ENCODE data around the gene SASH1.

SASH1 gene

DNA sequence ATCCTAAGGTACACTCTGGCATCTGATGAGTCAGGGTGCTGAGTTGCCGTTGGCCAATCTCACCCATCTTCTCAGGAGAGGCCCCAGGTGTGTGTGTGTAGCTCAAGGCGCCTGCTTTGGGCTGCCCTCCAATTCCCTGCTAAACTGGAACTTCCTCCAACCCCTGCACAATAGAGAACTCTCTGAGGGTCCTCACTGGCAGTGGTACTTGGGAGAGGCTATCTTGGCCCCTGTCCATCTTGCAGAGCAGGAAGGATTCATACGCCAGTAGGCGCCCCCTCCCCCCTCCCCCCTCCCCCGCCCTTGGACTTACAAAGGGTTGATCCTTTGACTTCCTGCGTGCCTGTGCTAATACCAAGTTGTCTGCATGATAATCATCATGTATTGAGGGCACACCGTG lies 173.6 kb downstream of the SASH1 start:
- no peak for DNase-seq (ENCODE audit: extremely low read depth in 1 of 2, low read depth in 1 of 2)

DNA sequence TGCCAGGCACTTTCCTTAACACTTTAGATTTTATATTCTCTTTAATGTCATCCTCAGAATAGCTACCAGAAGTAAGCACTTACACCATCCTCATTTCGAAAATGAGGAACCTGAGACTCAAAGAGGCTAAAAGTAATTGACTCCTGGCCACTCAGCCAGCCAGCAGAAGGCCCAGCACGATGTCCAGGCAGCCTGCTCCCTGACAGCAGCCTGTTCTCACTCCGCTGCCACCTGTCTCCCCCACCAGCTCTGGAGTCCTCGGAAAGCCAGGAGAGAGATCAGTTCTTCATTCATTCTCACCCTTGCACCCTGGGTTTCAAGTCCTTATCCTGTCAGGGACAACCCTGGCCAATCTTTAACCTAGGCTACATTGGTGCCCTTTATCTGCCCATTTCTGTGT lies 174.0 kb downstream of the SASH1 start:
- DNase-seq (ENCODE audit: extremely low read depth in 1 of 2, low read depth in 1 of 2) = no peak

DNA sequence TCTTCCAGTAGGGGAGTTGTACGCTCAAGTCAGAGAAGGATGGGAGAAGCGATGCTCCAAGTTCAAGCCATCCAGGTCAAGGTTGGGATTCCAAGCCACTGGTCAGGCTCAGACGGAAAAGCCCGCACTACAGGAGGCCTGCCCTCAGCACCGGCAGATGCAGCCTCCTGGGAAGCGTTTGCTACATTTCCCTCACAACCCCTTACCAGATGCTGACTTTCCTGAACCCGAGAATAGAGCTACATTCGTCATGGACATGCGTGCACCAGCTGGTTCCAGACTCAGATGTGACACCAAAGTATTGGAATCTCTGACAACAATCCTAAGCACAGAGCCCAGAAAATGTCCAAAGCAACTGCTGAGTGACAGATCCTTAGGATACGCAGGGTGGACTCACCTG lies 174.8 kb downstream of the SASH1 start:
- no peak for DNase-seq (ENCODE audit: extremely low read depth in 1 of 2, low read depth in 1 of 2)

DNA sequence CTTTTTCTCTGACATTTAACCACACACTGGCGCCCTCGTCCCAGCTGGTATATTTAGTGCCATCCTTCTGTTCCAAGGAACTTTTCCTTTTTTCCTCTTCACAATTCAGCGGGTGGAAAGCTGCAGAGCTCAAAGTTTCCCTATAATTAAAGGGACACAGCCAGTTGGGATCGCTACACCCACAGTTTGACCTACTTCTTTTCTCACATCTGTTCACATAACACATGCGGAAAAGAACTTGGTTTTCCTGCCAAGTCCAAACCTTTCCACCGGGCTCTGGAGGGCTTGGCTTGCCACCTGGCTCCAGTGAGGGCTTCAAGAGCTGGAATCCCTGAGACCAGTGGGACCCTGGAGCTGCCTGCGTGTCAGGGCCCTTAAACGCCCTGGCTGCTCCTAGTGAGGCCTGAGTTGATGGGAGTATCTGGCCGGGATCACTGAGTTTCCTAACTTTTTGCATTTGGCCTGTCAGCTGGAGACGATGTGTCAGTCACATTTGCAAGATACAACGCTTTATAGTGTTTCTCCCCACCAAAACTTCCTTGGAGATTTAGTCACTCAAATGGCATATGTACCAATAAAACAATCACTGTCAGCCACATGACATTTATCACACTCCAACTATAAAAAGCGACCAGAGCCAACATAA lies 176.0 kb downstream of the SASH1 start:
- DNase-seq (ENCODE audit: extremely low read depth in 1 of 2, low read depth in 1 of 2) = no peak

DNA sequence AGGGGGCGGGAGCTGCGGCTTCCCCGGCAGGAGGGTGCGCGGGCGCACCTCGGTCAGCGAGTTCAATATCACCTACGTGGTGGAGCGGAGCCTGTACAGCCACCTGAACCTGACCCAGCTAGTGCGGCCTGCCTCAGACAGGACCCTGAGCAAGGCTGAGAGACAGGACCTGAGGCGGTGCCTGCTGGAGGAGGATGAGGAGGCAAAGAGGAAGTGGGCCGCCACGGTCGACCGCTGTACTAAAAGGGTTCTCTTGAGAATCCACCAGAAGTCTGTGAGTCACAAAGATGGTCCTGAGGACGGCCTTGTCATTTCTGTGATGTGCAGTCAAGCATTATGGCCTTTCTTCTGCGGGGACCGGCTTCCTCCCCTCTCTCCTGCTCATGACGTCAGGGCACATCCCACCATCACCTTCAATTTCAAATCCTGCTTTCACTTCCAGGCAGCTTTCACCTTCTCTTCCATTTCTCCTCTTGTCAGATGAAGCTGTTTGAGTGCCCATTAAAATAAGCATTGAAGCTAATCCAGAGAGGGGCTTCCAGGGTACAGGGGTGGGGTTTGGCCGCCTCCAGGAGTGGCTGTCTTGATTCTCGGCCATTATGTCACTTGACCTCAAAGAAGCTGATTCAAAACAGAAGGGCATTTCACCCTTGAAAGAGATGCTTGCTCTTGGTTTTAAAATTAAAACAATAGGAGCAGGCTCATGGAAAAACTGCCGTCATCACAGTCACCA lies 177.6 kb downstream of the SASH1 start:
- no peak for DNase-seq (ENCODE audit: extremely low read depth in 1 of 2, low read depth in 1 of 2)

DNA sequence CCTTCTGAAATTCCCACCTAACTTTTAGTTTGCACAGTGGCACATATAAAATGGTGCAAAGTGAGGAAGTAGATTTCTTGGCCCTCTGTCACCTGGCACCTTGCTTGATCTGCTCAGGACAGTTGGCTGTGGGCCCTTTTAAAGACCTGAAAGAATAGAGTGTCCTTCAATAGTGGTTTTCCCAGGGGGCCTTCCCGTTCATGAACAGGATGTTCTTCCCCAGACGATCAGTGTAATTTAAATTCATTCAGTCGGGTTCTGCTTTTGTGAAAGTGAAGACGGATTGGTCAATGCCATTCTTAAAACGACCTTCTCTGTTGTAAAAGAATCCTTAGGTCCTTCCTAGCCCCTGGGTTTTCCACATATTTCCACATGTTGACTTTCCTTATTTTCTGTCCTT lies 178.5 kb downstream of the SASH1 start:
- DNase-seq (ENCODE audit: extremely low read depth in 1 of 2, low read depth in 1 of 2) = no peak

DNA sequence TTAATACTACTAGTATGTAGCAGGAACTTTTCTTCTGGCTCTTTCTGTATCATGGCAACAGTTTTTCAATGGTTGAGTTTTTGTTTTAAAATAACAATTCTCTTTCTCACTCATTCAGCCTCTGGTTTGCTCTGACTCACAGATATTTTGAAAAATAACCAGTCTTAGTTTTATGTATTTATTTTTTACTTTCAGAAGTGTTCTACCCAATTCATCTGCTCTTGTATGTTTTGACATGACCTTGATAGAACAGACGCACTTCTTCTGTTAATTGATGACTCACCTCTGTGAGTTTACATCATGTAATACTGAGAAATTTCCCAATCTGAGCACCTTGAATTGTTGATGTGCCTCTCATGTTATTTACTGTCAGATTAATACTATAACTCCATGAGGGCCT lies 178.9 kb downstream of the SASH1 start:
- DNase-seq (ENCODE audit: extremely low read depth in 1 of 2, low read depth in 1 of 2) = no peak

DNA sequence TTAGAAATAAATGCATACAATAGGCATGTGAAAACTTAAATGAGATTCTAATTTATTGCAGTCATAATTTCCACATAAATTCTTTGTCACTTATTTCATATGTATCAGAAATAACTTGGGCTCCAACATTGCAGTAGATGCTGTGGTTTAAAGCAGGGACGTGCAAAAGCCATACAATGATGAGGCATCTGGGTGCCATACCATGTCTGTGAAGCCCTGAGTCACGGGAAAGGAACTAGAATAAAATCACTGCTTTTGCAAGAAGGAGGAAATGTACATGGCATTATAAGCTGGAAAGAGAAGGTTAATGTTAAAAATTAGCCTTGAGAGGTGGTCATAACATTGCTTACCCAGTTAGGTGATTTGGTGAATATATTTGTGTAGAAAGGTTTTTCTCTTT lies 180.4 kb downstream of the SASH1 start:
- DNase-seq (ENCODE audit: extremely low read depth in 1 of 2, low read depth in 1 of 2) = no peak

DNA sequence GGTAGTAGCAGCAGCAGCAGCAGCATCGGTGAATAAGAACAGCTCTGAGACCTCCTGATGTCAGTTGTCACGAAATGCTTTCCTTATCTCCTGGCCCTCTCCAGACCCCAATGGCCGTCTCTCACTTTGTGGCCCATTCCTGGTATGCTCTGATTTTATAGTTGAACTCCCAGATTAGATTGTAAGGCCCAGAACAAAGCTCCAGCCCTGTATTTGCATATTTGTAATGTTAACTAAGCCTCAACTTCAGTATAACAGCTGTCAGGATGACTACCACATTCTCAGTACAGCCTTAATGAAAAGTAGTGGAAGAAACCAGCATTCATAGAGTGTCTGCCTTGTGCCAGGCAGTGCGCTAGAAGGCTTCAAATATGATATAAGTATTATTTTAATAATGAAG lies 180.9 kb downstream of the SASH1 start:
- DNase-seq (ENCODE audit: extremely low read depth in 1 of 2, low read depth in 1 of 2) = no peak

DNA sequence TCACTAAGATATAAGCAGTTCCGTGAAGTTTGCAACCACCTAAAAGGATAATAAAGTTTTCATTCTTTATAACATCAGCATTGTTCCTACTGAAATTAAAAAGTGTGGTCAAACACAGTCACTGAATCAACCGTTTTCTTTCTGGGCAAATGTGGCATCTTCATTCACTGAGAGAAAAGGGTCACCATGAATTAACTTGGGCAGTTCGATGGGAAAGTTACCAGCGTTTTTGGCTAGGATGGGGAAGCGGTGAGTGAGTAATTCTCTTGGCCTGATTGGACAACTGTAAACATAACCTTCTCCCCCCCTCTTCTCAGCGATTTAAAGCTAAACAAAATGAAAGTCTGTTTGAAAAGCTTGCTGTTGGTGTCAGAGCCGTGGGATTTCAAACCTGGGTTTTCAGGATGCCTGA lies 181.8 kb downstream of the SASH1 start:
- no peak for DNase-seq (ENCODE audit: extremely low read depth in 1 of 2, low read depth in 1 of 2)

DNA sequence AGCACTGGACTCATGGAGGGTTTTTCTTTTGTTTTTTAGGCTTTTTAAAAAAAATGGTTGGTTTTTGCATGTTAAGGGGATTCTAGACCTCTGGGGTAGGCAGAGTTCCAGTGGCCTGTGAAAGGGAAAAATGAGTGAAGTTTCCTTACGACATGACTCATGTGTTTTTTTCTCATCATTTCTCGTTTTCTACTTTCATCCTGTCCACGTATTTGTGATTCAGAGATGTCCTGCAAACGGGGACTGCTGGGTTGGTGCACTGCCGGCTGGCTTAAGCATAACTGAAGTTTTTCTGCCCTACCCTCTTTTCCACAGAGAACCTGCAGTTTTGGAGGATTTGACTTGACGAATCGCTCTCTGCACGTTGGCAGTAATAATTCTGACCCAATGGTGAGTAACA lies 182.3 kb downstream of the SASH1 start:
- DNase-seq (ENCODE audit: extremely low read depth in 1 of 2, low read depth in 1 of 2) = no peak

DNA sequence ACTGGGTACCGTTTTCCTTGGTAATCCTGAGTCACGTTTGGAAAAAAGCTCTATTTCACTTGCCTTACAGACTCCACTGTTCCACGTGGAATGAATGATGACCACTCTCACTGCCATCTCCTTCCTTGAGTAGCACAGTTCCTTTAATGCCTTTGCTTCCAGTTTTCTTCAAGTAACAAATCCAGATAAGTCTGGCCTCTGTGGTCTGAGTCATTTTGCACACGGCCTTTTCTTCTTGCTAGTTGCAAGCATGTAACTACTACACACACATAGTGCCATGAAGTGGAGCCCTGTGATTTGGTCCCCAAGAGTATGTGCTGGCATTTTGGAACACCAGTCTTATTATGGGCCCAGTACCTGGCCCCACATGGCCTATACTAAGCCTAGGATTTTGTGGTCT lies 182.8 kb downstream of the SASH1 start:
- DNase-seq (ENCODE audit: extremely low read depth in 1 of 2, low read depth in 1 of 2) = no peak

DNA sequence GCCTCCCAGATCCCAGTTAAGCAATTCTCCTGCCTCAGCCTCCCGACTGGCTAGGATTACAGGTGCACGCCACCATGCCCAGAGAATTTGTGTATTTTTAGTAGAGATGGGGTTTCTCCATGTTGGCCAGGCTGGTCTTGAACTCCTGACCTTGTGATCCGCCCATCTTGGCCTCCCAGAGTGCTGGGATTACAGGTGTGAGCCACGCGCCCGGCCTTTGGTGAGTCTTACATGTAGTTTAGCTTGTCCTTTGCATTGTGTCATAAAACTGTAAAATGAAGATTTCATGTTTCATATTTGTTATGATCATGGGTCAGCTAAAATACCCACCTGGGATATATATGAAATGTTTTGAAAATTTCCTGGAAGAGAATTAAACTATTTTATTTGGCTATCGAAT lies 183.5 kb downstream of the SASH1 start:
- no peak for DNase-seq (ENCODE audit: extremely low read depth in 1 of 2, low read depth in 1 of 2)

DNA sequence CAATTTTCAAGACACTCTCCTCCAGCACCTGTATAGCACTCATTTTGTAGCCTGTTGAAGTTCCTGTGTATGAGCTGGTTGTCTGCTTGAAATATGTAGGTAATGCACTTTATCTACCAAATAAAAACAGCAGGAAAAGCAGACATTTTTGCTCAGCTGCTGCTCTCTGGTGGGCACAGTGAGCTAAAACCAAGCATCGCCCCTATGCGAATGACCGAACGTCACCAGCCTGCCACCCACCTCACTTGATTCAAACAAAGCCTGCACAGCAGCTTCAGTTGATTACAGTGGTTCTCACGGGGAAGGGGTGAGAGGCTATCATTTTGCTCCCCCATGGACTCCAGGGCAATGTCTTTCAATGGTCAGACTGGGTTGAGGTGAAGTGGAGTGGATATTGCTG lies 185.7 kb downstream of the SASH1 start:
- no peak for DNase-seq (ENCODE audit: extremely low read depth in 1 of 2, low read depth in 1 of 2)

DNA sequence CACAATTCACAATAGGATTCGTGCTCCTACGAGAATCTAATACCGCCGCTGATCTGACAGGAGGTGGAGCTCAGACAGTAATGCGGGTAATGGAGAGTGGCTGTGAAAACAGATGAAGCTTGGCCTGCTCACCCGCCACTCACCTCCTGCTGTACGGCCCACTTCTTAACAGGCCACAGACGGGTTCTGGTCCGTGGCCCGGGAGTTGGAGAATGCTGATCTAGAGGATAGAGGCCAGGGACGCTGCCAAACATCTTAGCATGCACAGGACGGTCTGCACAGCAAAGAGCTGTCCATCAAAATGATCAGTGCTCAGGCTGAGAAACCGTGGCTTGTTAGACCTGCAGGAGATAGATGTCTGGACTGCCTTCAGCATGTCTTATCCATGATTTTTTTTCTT lies 186.4 kb downstream of the SASH1 start:
- DNase-seq (ENCODE audit: extremely low read depth in 1 of 2, low read depth in 1 of 2) = no peak

DNA sequence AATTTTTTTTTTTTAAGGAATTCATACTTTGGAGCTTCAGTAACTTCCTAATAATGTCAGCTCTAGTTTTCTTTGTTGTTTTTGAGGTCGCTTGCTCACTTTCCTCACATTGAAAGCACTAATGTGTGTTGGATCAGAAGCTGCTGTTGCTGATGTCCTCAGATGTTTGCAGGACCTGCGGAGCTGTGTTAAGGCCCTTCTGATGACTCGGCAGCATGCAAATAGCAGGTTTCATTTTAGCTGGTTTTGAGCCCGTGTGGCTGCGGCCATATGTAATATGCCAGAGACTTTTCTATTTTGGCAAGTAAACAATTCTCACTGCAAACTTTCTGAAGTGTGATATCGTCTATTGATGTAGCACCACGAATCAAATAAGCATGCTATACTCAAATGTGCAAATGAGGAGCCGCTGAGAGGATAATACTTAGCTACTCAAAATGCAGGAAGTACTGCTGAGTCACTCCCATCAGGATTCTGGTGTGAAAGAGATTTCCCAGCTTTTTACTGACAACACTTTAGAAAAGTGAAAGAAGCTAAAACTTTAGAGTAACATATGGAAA lies 187.8 kb downstream of the SASH1 start:
- no peak for DNase-seq (ENCODE audit: extremely low read depth in 1 of 2, low read depth in 1 of 2)

DNA sequence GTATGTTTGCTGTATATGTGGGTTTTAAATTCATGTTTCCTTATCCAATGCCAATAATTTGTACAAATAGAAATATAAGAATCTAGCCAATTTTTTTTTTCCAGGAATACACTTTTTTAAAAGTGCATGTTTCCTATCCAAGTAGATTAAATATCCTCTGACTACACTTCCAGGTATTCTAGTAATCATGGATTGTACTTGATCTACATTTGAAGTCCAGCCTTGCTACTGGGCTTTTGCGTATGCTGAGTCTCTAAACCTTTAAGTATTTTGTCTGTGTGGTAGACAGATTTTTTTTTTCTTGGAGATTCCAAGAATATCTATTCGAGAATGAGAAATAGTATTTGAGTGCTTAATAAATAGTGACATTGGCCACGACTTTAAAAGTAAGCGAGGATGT lies 188.3 kb downstream of the SASH1 start:
- DNase-seq (ENCODE audit: extremely low read depth in 1 of 2, low read depth in 1 of 2) = no peak

DNA sequence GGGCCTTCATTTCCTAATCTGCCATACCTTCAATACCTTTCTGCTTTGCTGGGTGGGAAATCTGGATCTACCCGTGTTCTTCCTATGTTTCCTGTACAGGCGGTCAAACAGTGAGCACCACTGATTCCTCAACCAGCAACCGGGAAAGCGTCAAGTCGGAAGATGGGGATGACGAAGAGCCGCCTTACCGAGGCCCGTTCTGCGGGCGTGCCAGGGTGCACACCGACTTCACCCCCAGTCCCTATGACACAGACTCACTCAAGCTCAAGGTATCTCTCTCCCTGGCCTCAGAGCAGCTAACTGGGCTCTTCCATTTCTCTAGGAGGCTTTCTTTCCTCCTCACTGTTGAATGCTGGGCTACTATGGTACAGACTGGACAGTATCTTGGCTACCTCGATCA lies 190.1 kb downstream of the SASH1 start:
- no peak for DNase-seq (ENCODE audit: extremely low read depth in 1 of 2, low read depth in 1 of 2)

DNA sequence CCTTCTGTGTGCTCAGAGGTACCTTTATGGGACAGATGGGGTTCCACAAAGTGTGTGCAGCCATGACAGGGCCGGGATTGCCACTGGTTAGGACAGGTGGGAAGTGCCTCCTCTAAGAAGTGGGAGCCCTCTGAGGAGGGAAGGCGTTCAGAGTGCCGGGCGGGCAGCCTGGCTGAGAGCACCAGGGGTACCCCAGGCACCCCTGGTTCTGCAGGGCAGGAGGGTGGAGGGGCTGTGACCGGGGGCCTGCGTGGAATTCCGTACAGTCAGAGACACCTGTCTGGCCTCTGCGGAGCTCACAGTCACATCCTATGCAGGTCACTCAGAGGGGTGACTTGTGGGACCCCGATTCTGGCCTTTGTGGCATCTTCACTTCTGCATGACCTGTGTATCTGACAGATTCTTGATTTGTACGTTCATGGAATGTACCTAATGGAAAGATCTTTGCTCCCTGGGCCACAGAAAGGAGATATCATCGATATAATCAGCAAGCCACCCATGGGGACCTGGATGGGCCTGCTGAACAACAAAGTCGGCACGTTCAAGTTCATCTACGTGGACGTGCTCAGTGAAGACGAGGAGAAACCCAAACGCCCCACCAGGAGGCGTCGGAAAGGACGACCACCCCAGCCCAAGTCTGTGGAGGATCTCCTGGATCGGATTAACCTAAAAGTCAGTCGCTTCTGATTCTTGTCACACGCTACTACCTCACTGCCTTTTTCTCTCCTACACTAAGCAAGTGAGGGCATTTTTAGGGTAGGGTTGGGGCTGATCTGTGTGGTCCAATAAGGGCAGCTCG lies 190.9 kb downstream of the SASH1 start:
- no peak for DNase-seq (ENCODE audit: extremely low read depth in 1 of 2, low read depth in 1 of 2)

DNA sequence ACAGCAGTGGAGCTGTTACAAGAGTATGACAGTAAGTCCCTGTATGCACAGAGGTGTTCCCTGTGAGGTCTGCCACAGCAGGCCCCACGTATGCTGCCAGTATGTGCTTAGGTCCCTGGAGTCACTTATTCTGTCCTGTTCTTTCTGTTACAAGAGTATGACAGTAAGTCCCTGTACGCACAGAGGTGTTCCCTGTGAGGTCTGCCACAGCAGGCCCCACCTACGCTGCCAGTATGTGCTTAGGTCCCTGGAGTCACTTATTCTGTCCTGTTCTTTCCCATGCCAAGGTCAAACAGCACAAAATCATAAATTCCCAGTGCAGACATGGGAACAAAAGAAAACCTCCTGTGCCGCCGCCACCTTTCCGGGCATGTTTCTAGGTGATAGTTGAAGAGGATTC lies 192.2 kb downstream of the SASH1 start:
- no peak for DNase-seq (ENCODE audit: extremely low read depth in 1 of 2, low read depth in 1 of 2)

DNA sequence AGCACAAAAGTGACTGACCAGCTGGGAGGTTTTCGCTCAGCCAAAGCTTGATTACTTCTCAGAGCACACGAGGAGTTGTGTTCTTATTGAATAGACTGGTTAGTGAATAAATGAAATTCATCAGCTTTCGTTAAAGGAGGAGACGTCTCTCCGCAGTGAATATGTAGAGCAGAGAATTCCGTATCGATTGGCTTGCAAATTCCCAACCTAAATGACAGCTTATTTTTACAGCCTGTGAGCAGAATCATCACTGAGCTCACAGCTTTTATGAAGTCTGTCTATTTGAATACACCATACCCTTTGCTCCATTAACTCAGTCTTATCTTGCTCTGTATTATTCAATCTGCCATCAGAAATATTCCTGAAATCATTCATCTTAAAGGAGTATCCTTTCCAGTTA lies 192.7 kb downstream of the SASH1 start:
- no peak for DNase-seq (ENCODE audit: extremely low read depth in 1 of 2, low read depth in 1 of 2)

DNA sequence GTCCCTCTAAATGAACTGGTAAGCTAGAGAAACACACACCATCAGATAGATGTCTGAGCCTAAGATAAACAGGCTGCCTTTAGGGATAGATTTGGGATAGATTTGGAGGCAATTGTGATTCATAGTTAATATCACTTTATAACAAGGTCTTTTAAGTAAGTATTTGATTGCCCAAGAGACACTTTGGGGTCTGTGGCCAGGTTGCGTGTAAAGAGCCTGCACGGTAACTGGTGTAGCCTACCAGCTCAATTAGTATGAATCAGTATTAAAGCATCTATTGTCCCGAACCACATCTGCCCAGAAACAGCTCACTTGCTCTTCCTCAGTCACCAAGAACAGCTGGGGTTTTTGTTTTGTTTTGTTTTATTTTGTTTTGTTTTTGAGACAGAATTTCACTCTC lies 193.3 kb downstream of the SASH1 start:
- no peak for DNase-seq (ENCODE audit: extremely low read depth in 1 of 2, low read depth in 1 of 2)
